Neural cell (in vitro differentiated cells): ENCODE measurements around the gene RARRES1. TPM values are rescaled to one million over a fixed set of nuclear protein-coding genes. Genes with fewer than 3 reads are reported as not detected.

Experiments
- H2AFZ ChIP-seq: fragments of 200-600, 300-800 bp; sonication (generic), shearing (Covaris generic); 2 replicates; pipeline ENCODE4 v1.6.0; 2014; ENCODE audit warnings: low read depth, mild to moderate bottlenecking, antibody characterized with exemption, low read length, moderate library complexity
- H3F3A ChIP-seq: fragments of 200-600 bp; shearing (Covaris generic); 2 replicates; pipeline ENCODE4 v1.6.1; 2016; ENCODE audit warnings: mild to moderate bottlenecking, moderate library complexity, mixed read lengths, antibody characterized with exemption, low read length; ENCODE audit not compliant: insufficient read depth, poor library complexity, severe bottlenecking
- H3K27ac ChIP-seq: fragments of 200-600, 300-800 bp; sonication (generic), shearing (Covaris generic); 2 replicates; pipeline ENCODE4 v1.5.1; 2014; ENCODE audit warnings: mild to moderate bottlenecking, low read length, moderate library complexity
- H3K27me3 ChIP-seq: fragments of 300-800, 200-600 bp; sonication (generic), shearing (Covaris generic); 2 replicates; pipeline ENCODE4 v1.6.0; 2014; ENCODE audit warnings: mild to moderate bottlenecking, low read depth, low read length, moderate library complexity; ENCODE audit not compliant: insufficient read depth
- H3K36me3 ChIP-seq: fragments of 300-800, 200-600 bp; sonication (generic), shearing (Covaris generic); 2 replicates; pipeline ENCODE4 v1.5.1; 2014; ENCODE audit warnings: mild to moderate bottlenecking, antibody characterized with exemption, low read length, moderate library complexity; ENCODE audit not compliant: insufficient read depth
- H3K4me2 ChIP-seq: fragments of 300-800, 200-600 bp; sonication (generic), shearing (Covaris generic); 2 replicates; pipeline ENCODE4 v1.6.0; 2014; ENCODE audit warnings: mild to moderate bottlenecking, low read length
- H3K4me3 ChIP-seq: fragments of 300-800, 200-600 bp; sonication (generic), shearing (Covaris generic); 2 replicates; pipeline ENCODE4 v1.5.1; 2014; ENCODE audit warnings: mild to moderate bottlenecking, low read length, moderate library complexity
- H3K79me2 ChIP-seq: fragments of 200-600 bp; shearing (Covaris generic); replicated peaks from 2 replicates; pipeline ENCODE4 v1.6.0; 2014; ENCODE audit warnings: mild to moderate bottlenecking, low read length, moderate library complexity; ENCODE audit not compliant: insufficient read depth
- H3K9ac ChIP-seq: fragments of 300-800, 200-600 bp; sonication (generic), shearing (Covaris generic); 2 replicates; pipeline ENCODE4 v1.6.1; 2016; ENCODE audit warnings: mild to moderate bottlenecking, low read length, mixed read lengths
- H3K9me2 ChIP-seq: fragments of 200-600 bp; shearing (Covaris generic); 2 replicates; pipeline ENCODE4 v1.6.1; 2016; ENCODE audit warnings: mild to moderate bottlenecking, low read length, mixed read lengths; ENCODE audit not compliant: insufficient read depth
- H3K9me3 ChIP-seq: fragments of 200-600, 300-800 bp; sonication (generic), shearing (Covaris generic); 2 replicates; pipeline ENCODE4 v1.6.1; 2016; ENCODE audit warnings: mild to moderate bottlenecking, mixed run types, low read length, moderate library complexity, mixed read lengths
- H4K20me1 ChIP-seq: fragments of 200-600 bp; shearing (Covaris generic); 2 replicates; pipeline ENCODE4 v1.6.1; 2016; ENCODE audit warnings: mild to moderate bottlenecking, mixed run types; ENCODE audit not compliant: insufficient read depth
- EP300 ChIP-seq: fragments of 450-650 bp; conservative IDR thresholded peaks from 2 replicates; pipeline ENCODE4 v1.6.1; 2014; ENCODE audit warnings: antibody characterized with exemption, mild to moderate bottlenecking, moderate library complexity; ENCODE audit not compliant: poor library complexity, severe bottlenecking
- EZH2 ChIP-seq: fragments of 200-600, 300-800 bp; shearing (Covaris generic), sonication (generic); IDR thresholded peaks from 2 replicates; pipeline ENCODE4 v1.6.1; 2014; ENCODE audit warnings: antibody characterized with exemption, low read length, borderline replicate concordance, mild to moderate bottlenecking; ENCODE audit not compliant: insufficient read depth, poor library complexity, severe bottlenecking
- MXI1 ChIP-seq: fragments of 450-650 bp; conservative IDR thresholded peaks from 2 replicates; pipeline ENCODE4 v1.6.1; 2014; ENCODE audit warnings: antibody characterized with exemption, mild to moderate bottlenecking; ENCODE audit not compliant: poor library complexity, severe bottlenecking
- POLR2AphosphoS5 ChIP-seq: IDR thresholded peaks from 2 replicates; pipeline ENCODE4 v1.6.1; 2012
- RAD21 ChIP-seq: fragments of 450-650 bp; conservative IDR thresholded peaks from 2 replicates; pipeline ENCODE4 v1.6.1; 2014; ENCODE audit warnings: antibody characterized with exemption, mild to moderate bottlenecking, moderate library complexity
- REST ChIP-seq: IDR thresholded peaks from 2 replicates; pipeline ENCODE4 v1.6.1; 2012; ENCODE audit warnings: borderline replicate concordance
- SMC3 ChIP-seq: fragments of 450-650 bp; conservative IDR thresholded peaks from 2 replicates; pipeline ENCODE4 v1.6.1; 2014; ENCODE audit warnings: antibody characterized with exemption, mild to moderate bottlenecking, moderate library complexity; ENCODE audit not compliant: poor library complexity
- TAF1 ChIP-seq: IDR thresholded peaks from 2 replicates; pipeline ENCODE4 v1.6.1; 2012; ENCODE audit warnings: low read depth
- polyA plus RNA-seq: library from polyadenylated mRNA; depleted of rRNA; stranded (reverse); fragments of >200 nt; gene quantifications from 2 replicates; pipeline ENCODE4 v1.2.3, GENCODE V29; 2014

RARRES1 gene
- polyA plus RNA-seq, 1 donor from 2014 or later, result not detected

GRCh38 chr3:158683230-158683962, 48.9 kb downstream of the RARRES1 start:
- Histone ChIP-seq H3K36me3 (peaks cover 5% of the 10 kb centered on the region), H2AFZ (no peak overlapping the region), H3K4me2 (no peak overlapping the region), H3K27ac (no peak overlapping the region), H3K27me3 (no peaks in the 10 kb centered on the region), H3K9ac (no peak overlapping the region), H3K4me3 (no peak overlapping the region), H3F3A (no peaks in the 10 kb centered on the region), H3K9me2 (no peaks in the 10 kb centered on the region), H4K20me1 (no peaks in the 10 kb centered on the region), H3K9me3 (no peaks in the 10 kb centered on the region), H3K79me2 (no peaks in the 10 kb centered on the region)
- TF ChIP-seq SMC3 (no peak), RAD21 (no peak), REST (no peak), TAF1 (no peak), EP300 (no peak), MXI1 (no peak), EZH2 (no peak), POLR2AphosphoS5 (no peak)

- H3K9me2 ChIP-seq, result no peaks in the 10 kb centered on the region
- no peak for TF ChIP-seq EP300
- no peak for TF ChIP-seq REST
- TF ChIP-seq RAD21, result no peak
- no peak for TF ChIP-seq EZH2
- no peak overlapping the region for H3K4me2 ChIP-seq
- H4K20me1 ChIP-seq, result no peaks in the 10 kb centered on the region
- no peak overlapping the region for H2AFZ ChIP-seq
- no peaks in the 10 kb centered on the region for H3F3A ChIP-seq
- H3K79me2 ChIP-seq, result no peaks in the 10 kb centered on the region
- H3K27me3 ChIP-seq, result no peaks in the 10 kb centered on the region
- H3K4me3 ChIP-seq, result no peak overlapping the region
- no peak overlapping the region for H3K27ac ChIP-seq
- peaks cover 5% of the 10 kb centered on the region for H3K36me3 ChIP-seq
- no peak overlapping the region for H3K9ac ChIP-seq
- no peaks in the 10 kb centered on the region for H3K9me3 ChIP-seq
Measured at GRCh38 chr3:158680861-158681260, 51.4 kb downstream of the RARRES1 start.
